ENCODE results near the gene PECR. TPM values are rescaled to one million over a fixed set of nuclear protein-coding genes. Genes with fewer than 3 reads are reported as not detected.

Gene PECR
- total and polyA plus RNA-seq, 2 of the 13 experiments (the other 11 are each of a cell fraction or from before 2014, with no cell fraction given): 151 to 153 TPM

DNA sequence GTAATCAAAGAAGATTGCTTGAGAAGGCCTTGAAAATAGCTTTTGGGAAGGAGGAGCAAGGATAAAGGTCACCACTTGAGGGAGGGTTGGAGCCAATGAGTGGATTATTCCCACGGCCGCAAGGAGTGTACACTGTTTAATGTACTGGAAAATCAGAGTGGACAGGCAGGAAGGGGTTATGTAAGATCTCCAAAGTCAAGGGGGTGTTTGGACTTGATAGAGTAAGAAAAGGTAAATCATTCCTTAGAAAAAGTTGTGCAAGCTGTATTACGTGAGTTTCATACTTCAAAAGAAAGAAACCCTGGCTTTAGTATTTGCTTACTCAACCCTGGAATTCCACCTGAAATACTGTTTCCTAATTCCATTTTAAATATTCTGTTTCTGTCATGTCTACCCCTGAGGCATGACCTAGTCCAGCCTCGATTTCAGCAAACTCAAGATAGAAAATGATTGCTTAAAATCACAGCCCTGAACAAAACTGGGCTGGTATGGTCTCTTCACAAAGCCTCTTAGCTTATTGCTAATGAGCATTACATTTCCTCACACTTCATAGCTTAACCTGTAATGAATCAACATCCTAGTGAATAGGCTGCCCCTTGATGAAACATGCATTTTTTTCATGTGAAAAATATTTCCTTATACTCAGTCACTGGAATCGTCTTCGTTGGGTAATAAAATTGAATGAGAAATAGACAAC lies 69.3 kb downstream of the PECR start (continued):
- TF ChIP-seq, protein P1, sequence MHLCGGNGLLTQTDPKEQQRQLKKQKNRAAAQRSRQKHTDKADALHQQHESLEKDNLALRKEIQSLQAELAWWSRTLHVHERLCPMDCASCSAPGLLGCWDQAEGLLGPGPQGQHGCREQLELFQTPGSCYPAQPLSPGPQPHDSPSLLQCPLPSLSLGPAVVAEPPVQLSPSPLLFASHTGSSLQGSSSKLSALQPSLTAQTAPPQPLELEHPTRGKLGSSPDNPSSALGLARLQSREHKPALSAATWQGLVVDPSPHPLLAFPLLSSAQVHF (CRISPR knock-in tag; IDR thresholded peaks at IDR 0.05): no peak
- TF ChIP-seq STAT5B (CRISPR knock-in tag; IDR thresholded peaks at IDR 0.05) (no peak), MED1 (CRISPR knock-in tag; IDR thresholded peaks at IDR 0.05) (0 out of 2 replicates have a peak, but pooled peaks have one; percentile 36), CHCHD3 (CRISPR knock-in tag; IDR thresholded peaks at IDR 0.05) (no peak), ZNF589 (CRISPR knock-in tag; conservative IDR thresholded peaks at IDR 0.05) (no peak), ATM (IDR thresholded peaks at IDR 0.05; ENCODE audit: borderline replicate concordance) (no peak), NFKBIZ (CRISPR knock-in tag; IDR thresholded peaks at IDR 0.05) (no peak), ATF7 (IDR thresholded peaks at IDR 0.05) (0 out of 2 replicates have a peak, but pooled peaks have one; percentile 37), ATF7 (CRISPR knock-in tag; IDR thresholded peaks at IDR 0.05) (no peak), POLR2AphosphoS5 (IDR thresholded peaks at IDR 0.05; ENCODE audit: low read depth, low read length) (no peak), BHLHE40 (IDR thresholded peaks at IDR 0.05; ENCODE audit: low read length) (no peak), ZNF3 (CRISPR knock-in tag; IDR thresholded peaks at IDR 0.05) (no peak), POLR2G (IDR thresholded peaks at IDR 0.05; ENCODE audit: low read depth, low read length) (no peak), REXO4 (CRISPR knock-in tag; IDR thresholded peaks at IDR 0.05; ENCODE audit: borderline replicate concordance) (no peak), HDAC1 (CRISPR knock-in tag; IDR thresholded peaks at IDR 0.05) (no peak), PRPF4 (IDR thresholded peaks at IDR 0.05; ENCODE audit: low read depth, low read length, poor library complexity, severe bottlenecking) (no peak), EP300 (IDR thresholded peaks at IDR 0.05; ENCODE audit: low read depth in 2 of 2, low read length in 2 of 2) (peak; percentile 58 to 76; a peak in 2 of 4 replicates), EP300 (CRISPR knock-in tag; IDR thresholded peaks at IDR 0.05; ENCODE audit: borderline replicate concordance) (peak; percentile 21; the same call in 1 of the 2 replicates)
- TF ChIP-seq, protein P2, sequence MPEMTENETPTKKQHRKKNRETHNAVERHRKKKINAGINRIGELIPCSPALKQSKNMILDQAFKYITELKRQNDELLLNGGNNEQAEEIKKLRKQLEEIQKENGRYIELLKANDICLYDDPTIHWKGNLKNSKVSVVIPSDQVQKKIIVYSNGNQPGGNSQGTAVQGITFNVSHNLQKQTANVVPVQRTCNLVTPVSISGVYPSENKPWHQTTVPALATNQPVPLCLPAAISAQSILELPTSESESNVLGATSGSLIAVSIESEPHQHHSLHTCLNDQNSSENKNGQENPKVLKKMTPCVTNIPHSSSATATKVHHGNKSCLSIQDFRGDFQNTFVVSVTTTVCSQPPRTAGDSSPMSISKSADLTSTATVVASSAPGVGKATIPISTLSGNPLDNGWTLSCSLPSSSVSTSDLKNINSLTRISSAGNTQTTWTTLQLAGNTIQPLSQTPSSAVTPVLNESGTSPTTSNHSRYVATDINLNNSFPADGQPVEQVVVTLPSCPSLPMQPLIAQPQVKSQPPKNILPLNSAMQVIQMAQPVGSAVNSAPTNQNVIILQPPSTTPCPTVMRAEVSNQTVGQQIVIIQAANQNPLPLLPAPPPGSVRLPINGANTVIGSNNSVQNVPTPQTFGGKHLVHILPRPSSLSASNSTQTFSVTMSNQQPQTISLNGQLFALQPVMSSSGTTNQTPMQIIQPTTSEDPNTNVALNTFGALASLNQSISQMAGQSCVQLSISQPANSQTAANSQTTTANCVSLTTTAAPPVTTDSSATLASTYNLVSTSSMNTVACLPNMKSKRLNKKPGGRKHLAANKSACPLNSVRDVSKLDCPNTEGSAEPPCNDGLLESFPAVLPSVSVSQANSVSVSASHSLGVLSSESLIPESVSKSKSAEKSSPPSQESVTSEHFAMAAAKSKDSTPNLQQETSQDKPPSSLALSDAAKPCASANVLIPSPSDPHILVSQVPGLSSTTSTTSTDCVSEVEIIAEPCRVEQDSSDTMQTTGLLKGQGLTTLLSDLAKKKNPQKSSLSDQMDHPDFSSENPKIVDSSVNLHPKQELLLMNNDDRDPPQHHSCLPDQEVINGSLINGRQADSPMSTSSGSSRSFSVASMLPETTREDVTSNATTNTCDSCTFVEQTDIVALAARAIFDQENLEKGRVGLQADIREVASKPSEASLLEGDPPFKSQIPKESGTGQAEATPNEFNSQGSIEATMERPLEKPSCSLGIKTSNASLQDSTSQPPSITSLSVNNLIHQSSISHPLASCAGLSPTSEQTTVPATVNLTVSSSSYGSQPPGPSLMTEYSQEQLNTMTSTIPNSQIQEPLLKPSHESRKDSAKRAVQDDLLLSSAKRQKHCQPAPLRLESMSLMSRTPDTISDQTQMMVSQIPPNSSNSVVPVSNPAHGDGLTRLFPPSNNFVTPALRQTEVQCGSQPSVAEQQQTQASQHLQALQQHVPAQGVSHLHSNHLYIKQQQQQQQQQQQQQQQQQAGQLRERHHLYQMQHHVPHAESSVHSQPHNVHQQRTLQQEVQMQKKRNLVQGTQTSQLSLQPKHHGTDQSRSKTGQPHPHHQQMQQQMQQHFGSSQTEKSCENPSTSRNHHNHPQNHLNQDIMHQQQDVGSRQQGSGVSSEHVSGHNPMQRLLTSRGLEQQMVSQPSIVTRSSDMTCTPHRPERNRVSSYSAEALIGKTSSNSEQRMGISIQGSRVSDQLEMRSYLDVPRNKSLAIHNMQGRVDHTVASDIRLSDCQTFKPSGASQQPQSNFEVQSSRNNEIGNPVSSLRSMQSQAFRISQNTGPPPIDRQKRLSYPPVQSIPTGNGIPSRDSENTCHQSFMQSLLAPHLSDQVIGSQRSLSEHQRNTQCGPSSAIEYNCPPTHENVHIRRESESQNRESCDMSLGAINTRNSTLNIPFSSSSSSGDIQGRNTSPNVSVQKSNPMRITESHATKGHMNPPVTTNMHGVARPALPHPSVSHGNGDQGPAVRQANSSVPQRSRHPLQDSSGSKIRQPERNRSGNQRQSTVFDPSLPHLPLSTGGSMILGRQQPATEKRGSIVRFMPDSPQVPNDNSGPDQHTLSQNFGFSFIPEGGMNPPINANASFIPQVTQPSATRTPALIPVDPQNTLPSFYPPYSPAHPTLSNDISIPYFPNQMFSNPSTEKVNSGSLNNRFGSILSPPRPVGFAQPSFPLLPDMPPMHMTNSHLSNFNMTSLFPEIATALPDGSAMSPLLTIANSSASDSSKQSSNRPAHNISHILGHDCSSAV (CRISPR knock-in tag; IDR thresholded peaks at IDR 0.05; ENCODE audit: borderline replicate concordance): no peak
- TF ChIP-seq, protein P3, sequence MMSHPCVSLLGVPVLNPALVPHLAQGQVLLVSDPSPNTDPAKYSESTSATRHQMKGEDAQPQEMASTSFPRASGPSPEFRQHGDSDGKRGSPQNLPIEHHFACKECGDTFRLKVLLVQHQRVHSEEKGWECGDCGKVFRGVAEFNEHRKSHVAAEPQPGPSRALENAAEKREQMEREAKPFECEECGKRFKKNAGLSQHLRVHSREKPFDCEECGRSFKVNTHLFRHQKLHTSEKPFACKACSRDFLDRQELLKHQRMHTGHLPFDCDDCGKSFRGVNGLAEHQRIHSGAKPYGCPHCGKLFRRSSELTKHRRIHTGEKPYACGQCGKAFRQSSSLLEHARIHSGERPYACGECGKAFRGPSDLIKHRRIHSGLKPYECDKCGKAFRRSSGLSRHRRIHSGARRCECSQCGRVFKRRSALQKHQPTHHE (CRISPR knock-in tag; IDR thresholded peaks at IDR 0.05; ENCODE audit: borderline replicate concordance): no peak; the same call in 1 of the 2 replicates
- TF ChIP-seq, protein P4, sequence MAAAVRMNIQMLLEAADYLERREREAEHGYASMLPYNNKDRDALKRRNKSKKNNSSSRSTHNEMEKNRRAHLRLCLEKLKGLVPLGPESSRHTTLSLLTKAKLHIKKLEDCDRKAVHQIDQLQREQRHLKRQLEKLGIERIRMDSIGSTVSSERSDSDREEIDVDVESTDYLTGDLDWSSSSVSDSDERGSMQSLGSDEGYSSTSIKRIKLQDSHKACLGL (CRISPR knock-in tag; IDR thresholded peaks at IDR 0.05): no peak
